SK-N-SH treated with all-trans-retinoic acid at 6 μM for 48 hours (cell line): ENCODE results near the gene HIPK1.
A peak's percentile ranks its signal among the peaks of the same experiment; 100 is the strongest.

Experiments
- ATAC-seq: fragments of 200-7000 bp; cut with Tn5 transposase; 3 replicates; pipeline ENCODE4 v1.9.1; 2020; ENCODE audit warnings: mild to moderate bottlenecking, moderate library complexity
- BACH2 ChIP-seq: fragments of 250-450 bp; sonication (Bioruptor Pico); IDR thresholded peaks from 2 replicates; pipeline ENCODE4 v1.9.0; 2021; ENCODE audit warnings: mild to moderate bottlenecking, borderline replicate concordance
- CSDC2 ChIP-seq: fragments of 250-450 bp; sonication (Bioruptor Pico); IDR thresholded peaks from 2 replicates; pipeline ENCODE4 v1.5.0; 2020; ENCODE audit warnings: mild to moderate bottlenecking, moderate library complexity
- ESRRG ChIP-seq: fragments of 250-450 bp; sonication (Bioruptor Pico); IDR thresholded peaks from 2 replicates; pipeline ENCODE4 v1.6.1; 2021; ENCODE audit warnings: mild to moderate bottlenecking
- ISL1 ChIP-seq: fragments of 250-450 bp; sonication (Bioruptor Pico); IDR thresholded peaks from 2 replicates; pipeline ENCODE4 v2.1.2; 2022; ENCODE audit warnings: mild to moderate bottlenecking, moderate library complexity
- RARB ChIP-seq: fragments of 250-450 bp; sonication (Bioruptor Pico); IDR thresholded peaks from 2 replicates; pipeline ENCODE4 v1.8.0; 2021; ENCODE audit warnings: mild to moderate bottlenecking, moderate library complexity
- SNAI2 ChIP-seq: fragments of 250-450 bp; sonication (Bioruptor Pico); IDR thresholded peaks from 2 replicates; pipeline ENCODE4 v1.5.0; 2020; ENCODE audit warnings: mild to moderate bottlenecking, moderate library complexity
- TCF4 ChIP-seq: fragments of 250-450 bp; sonication (Bioruptor Pico); IDR thresholded peaks from 2 replicates; pipeline ENCODE4 v1.8.0; 2021; ENCODE audit warnings: mild to moderate bottlenecking, moderate library complexity, borderline replicate concordance
- TOX ChIP-seq: fragments of 250-450 bp; sonication (Bioruptor Pico); IDR thresholded peaks from 2 replicates; pipeline ENCODE4 v1.8.0; 2021; ENCODE audit warnings: mild to moderate bottlenecking, moderate library complexity, borderline replicate concordance
- ZC3H10 ChIP-seq: fragments of 250-450 bp; sonication (Bioruptor Pico); IDR thresholded peaks from 2 replicates; pipeline ENCODE4 v1.5.1; 2021; ENCODE audit warnings: mild to moderate bottlenecking, moderate library complexity
- ZFP3 ChIP-seq: fragments of 250-450 bp; sonication (Bioruptor Pico); IDR thresholded peaks from 2 replicates; pipeline ENCODE4 v1.5.0; 2020; ENCODE audit warnings: mild to moderate bottlenecking, moderate library complexity
- ZFP30 ChIP-seq: fragments of 450-650 bp; formaldehyde crosslinking; IDR thresholded peaks from 2 replicates; pipeline ENCODE4 v1.5.0; 2022; ENCODE audit warnings: mild to moderate bottlenecking, moderate library complexity
- ZNF565 ChIP-seq: fragments of 450-650 bp; formaldehyde crosslinking; conservative IDR thresholded peaks from 2 replicates; pipeline ENCODE4 v1.5.0; 2020; ENCODE audit warnings: low read depth, mild to moderate bottlenecking, moderate library complexity
- ZNF70 ChIP-seq: fragments of 450-650 bp; formaldehyde crosslinking; IDR thresholded peaks from 2 replicates; pipeline ENCODE4 v1.5.0; 2020; ENCODE audit warnings: mild to moderate bottlenecking, moderate library complexity
- ZNF8 ChIP-seq: fragments of 450-650 bp; formaldehyde crosslinking; IDR thresholded peaks from 2 replicates; pipeline ENCODE4 v1.5.0; 2020; ENCODE audit warnings: mild to moderate bottlenecking, moderate library complexity
- TF ChIP-seq, protein P1 (sequence below): fragments of 250-450 bp; sonication (Bioruptor Pico); IDR thresholded peaks from 2 replicates; pipeline ENCODE4 v1.8.0; 2020; ENCODE audit warnings: mild to moderate bottlenecking, moderate library complexity, borderline replicate concordance
- TF ChIP-seq, protein P2 (sequence below): fragments of 250-450 bp; sonication (Bioruptor Pico); IDR thresholded peaks from 2 replicates; pipeline ENCODE4 v1.5.1; 2021; ENCODE audit warnings: mild to moderate bottlenecking, moderate library complexity
- TF ChIP-seq, protein P3 (sequence below): fragments of 250-450 bp; sonication (Bioruptor Pico); IDR thresholded peaks from 2 replicates; pipeline ENCODE4 v1.5.0; 2020; ENCODE audit warnings: mild to moderate bottlenecking, moderate library complexity
- TF ChIP-seq, protein P4 (sequence below): fragments of 250-450 bp; sonication (Bioruptor Pico); IDR thresholded peaks from 2 replicates; pipeline ENCODE4 v1.5.1; 2020; ENCODE audit warnings: low read depth, mild to moderate bottlenecking, moderate library complexity
- TF ChIP-seq, protein P5 (sequence below): fragments of 250-450 bp; sonication (Bioruptor Pico); IDR thresholded peaks from 2 replicates; pipeline ENCODE4 v1.8.0; 2021; ENCODE audit warnings: low read depth, mild to moderate bottlenecking, moderate library complexity, borderline replicate concordance

HIPK1 gene

DNA sequence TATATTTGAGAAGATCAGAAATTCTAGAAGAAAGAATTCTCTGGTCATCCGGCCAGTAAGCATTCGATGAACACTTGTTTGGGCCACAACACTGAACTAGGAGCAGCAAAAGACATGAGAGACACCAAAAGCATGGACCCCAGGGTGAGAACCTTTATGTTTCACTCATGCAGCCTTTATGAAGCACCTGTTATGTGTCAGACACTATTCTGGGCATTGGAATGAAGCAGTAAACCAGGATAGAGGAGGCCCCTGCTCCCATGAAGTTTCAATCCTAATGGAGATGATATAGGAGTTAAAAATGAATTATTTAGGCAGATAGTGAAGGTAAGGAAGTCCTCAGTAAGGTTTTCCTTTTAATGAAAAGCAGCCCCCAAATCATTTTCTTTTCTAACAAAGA lies 93.8 kb downstream of the HIPK1 start:
- TF ChIP-seq RARB (CRISPR knock-in tag) (no peak), ZNF70 (CRISPR knock-in tag) (no peak), ZNF8 (CRISPR knock-in tag) (no peak), BACH2 (CRISPR knock-in tag) (no peak), CSDC2 (CRISPR knock-in tag) (no peak)
- TF ChIP-seq, protein P1, sequence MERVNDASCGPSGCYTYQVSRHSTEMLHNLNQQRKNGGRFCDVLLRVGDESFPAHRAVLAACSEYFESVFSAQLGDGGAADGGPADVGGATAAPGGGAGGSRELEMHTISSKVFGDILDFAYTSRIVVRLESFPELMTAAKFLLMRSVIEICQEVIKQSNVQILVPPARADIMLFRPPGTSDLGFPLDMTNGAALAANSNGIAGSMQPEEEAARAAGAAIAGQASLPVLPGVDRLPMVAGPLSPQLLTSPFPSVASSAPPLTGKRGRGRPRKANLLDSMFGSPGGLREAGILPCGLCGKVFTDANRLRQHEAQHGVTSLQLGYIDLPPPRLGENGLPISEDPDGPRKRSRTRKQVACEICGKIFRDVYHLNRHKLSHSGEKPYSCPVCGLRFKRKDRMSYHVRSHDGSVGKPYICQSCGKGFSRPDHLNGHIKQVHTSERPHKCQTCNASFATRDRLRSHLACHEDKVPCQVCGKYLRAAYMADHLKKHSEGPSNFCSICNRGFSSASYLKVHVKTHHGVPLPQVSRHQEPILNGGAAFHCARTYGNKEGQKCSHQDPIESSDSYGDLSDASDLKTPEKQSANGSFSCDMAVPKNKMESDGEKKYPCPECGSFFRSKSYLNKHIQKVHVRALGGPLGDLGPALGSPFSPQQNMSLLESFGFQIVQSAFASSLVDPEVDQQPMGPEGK: no peak
- TF ChIP-seq, protein P2, sequence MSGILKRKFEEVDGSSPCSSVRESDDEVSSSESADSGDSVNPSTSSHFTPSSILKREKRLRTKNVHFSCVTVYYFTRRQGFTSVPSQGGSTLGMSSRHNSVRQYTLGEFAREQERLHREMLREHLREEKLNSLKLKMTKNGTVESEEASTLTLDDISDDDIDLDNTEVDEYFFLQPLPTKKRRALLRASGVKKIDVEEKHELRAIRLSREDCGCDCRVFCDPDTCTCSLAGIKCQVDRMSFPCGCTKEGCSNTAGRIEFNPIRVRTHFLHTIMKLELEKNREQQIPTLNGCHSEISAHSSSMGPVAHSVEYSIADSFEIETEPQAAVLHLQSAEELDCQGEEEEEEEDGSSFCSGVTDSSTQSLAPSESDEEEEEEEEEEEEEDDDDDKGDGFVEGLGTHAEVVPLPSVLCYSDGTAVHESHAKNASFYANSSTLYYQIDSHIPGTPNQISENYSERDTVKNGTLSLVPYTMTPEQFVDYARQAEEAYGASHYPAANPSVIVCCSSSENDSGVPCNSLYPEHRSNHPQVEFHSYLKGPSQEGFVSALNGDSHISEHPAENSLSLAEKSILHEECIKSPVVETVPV (CRISPR knock-in tag): no peak
- ATAC-seq: no peak

DNA sequence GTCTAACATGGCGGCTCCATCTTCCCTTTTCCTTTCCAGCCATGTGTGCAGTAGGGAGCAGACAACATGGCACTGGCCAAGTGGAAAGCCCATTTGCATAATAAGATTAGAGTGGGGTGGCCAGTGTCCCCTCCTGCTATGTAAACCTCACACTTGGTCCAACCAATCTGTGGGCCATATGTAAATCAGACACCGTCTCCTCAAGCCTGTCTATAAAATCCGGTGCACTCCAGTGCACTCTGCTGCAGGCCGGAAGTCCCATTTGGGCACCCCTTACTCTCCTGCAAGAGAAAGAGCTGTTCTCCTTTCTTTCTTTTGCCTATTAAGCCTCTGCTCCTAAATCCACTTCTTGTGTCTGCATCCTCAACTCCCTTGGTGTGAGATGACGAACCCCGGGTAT lies 94.3 kb downstream of the HIPK1 start:
- no peak for ATAC-seq
- TF ChIP-seq SNAI2 (CRISPR knock-in tag) (no peak), ZC3H10 (CRISPR knock-in tag) (no peak), ESRRG (CRISPR knock-in tag) (no peak), CSDC2 (CRISPR knock-in tag) (no peak), ZFP30 (CRISPR knock-in tag) (no peak), ZNF565 (CRISPR knock-in tag) (no peak), ZNF8 (CRISPR knock-in tag) (no peak), ISL1 (no peak)
- TF ChIP-seq, protein P1: no peak
- TF ChIP-seq, protein P3, sequence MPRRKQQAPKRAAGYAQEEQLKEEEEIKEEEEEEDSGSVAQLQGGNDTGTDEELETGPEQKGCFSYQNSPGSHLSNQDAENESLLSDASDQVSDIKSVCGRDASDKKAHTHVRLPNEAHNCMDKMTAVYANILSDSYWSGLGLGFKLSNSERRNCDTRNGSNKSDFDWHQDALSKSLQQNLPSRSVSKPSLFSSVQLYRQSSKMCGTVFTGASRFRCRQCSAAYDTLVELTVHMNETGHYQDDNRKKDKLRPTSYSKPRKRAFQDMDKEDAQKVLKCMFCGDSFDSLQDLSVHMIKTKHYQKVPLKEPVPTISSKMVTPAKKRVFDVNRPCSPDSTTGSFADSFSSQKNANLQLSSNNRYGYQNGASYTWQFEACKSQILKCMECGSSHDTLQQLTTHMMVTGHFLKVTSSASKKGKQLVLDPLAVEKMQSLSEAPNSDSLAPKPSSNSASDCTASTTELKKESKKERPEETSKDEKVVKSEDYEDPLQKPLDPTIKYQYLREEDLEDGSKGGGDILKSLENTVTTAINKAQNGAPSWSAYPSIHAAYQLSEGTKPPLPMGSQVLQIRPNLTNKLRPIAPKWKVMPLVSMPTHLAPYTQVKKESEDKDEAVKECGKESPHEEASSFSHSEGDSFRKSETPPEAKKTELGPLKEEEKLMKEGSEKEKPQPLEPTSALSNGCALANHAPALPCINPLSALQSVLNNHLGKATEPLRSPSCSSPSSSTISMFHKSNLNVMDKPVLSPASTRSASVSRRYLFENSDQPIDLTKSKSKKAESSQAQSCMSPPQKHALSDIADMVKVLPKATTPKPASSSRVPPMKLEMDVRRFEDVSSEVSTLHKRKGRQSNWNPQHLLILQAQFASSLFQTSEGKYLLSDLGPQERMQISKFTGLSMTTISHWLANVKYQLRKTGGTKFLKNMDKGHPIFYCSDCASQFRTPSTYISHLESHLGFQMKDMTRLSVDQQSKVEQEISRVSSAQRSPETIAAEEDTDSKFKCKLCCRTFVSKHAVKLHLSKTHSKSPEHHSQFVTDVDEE: no peak

DNA sequence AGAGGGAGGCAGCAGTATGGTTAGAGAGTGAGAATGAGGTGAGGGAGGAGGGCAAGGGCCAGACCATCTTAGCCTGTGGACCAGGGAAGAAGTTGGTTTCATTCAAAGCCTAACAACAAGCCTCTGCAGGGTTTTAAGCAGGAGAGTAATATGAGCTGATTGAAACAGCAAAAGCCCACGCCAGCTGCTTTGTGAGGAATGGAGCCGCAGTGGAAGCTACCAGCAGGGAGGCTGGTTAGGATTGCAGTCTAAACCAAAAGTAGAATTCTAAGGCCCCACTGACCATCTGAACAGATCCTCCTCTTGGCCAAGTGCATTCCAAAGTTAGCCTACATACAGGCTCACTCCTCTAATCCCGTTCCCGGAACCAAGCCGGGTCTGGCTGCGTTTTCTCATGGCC lies 94.9 kb downstream of the HIPK1 start:
- ATAC-seq: 0 out of 3 replicates have a peak, but pooled peaks have one; percentile 25
- no peak for TF ChIP-seq TOX (CRISPR knock-in tag)
- TF ChIP-seq, protein P4, sequence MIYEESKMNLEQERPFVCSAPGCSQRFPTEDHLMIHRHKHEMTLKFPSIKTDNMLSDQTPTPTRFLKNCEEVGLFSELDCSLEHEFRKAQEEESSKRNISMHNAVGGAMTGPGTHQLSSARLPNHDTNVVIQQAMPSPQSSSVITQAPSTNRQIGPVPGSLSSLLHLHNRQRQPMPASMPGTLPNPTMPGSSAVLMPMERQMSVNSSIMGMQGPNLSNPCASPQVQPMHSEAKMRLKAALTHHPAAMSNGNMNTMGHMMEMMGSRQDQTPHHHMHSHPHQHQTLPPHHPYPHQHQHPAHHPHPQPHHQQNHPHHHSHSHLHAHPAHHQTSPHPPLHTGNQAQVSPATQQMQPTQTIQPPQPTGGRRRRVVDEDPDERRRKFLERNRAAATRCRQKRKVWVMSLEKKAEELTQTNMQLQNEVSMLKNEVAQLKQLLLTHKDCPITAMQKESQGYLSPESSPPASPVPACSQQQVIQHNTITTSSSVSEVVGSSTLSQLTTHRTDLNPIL (CRISPR knock-in tag): no peak

DNA sequence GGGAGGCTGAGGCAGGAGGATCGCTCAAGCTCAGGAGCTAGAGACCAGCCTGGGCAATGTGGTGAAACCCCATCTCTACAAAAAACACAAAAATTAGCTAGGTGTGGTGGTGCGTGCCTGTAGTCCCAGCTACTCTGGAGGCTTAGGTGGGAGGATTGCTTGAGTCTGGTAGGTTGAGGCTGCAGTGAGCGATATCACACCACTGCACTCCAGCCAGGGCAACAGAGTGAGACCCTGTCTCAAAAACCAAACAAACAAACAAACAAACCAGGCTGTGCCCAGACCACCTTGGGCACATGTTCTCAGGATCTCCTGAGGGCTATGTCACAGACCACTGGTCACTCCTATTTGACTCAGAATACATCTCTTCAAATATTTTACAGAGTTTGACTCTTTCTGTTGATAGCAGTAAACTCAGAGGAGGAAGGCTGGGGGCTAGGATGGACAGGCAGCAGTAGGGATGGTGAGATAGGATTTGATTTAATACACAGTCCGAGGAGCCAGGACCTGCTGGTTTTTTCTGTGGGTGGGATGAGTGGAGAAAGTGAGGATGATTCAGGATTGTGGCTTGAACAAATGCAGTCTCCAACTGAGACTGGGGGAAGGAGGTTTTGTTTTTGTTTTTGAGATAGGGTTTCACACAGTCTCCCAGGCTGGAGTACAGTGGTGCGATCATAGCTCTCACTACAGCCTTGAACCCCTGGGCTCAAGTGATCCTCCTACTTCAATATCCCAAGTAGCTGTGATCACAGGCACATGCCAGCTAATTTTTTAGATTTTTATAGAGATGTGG lies 96.7 kb downstream of the HIPK1 start:
- peak; percentile 35; the same call in 1 of the 3 replicates for ATAC-seq
- TF ChIP-seq RARB (CRISPR knock-in tag) (no peak), ZFP30 (CRISPR knock-in tag) (no peak), ISL1 (no peak), ZNF8 (CRISPR knock-in tag) (no peak), TCF4 (no peak), ZNF70 (CRISPR knock-in tag) (no peak), ESRRG (CRISPR knock-in tag) (no peak), ZNF565 (CRISPR knock-in tag) (no peak), BACH2 (CRISPR knock-in tag) (no peak), CSDC2 (CRISPR knock-in tag) (no peak), ZC3H10 (CRISPR knock-in tag) (no peak), ZFP3 (CRISPR knock-in tag) (no peak)
- TF ChIP-seq, protein P2 (CRISPR knock-in tag): no peak
- TF ChIP-seq, protein P5, sequence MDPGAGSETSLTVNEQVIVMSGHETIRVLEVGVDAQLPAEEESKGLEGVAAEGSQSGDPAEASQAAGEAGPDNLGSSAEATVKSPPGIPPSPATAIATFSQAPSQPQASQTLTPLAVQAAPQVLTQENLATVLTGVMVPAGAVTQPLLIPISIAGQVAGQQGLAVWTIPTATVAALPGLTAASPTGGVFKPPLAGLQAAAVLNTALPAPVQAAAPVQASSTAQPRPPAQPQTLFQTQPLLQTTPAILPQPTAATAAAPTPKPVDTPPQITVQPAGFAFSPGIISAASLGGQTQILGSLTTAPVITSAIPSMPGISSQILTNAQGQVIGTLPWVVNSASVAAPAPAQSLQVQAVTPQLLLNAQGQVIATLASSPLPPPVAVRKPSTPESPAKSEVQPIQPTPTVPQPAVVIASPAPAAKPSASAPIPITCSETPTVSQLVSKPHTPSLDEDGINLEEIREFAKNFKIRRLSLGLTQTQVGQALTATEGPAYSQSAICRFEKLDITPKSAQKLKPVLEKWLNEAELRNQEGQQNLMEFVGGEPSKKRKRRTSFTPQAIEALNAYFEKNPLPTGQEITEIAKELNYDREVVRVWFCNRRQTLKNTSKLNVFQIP (CRISPR knock-in tag): no peak
- TF ChIP-seq, protein P4 (CRISPR knock-in tag): no peak
